ENCODE measurements around the gene CETP. TPM values are rescaled to one million over a fixed set of nuclear protein-coding genes. Genes with fewer than 3 reads are reported as not detected.

Gene CETP
- polyA plus RNA-seq, 1 experiment: 0.09 TPM

DNA sequence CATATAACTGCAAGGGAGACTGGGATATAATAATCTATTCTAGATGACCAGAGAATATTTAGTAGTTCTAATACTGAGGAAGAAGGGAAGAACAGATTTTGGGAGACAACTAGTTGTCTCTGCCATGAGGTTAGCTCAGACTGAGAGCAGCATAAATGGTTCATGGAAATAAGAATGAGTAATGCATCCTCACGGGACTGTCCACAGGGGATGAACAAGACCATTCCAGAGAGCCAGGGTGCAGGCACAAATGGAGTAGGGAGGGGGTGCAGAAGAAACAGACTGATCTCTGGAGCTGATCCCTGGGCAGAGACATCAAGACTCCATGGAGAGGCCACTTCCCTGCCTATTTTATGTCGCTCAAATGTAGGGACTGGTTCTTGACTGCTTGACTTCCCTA, 58.0 kb downstream of the CETP start:
- no peaks in the 10 kb centered on the region for H3K9me3 ChIP-seq (ENCODE audit: control insufficient read depth, insufficient read depth, low read length)
- TF ChIP-seq, protein P1, sequence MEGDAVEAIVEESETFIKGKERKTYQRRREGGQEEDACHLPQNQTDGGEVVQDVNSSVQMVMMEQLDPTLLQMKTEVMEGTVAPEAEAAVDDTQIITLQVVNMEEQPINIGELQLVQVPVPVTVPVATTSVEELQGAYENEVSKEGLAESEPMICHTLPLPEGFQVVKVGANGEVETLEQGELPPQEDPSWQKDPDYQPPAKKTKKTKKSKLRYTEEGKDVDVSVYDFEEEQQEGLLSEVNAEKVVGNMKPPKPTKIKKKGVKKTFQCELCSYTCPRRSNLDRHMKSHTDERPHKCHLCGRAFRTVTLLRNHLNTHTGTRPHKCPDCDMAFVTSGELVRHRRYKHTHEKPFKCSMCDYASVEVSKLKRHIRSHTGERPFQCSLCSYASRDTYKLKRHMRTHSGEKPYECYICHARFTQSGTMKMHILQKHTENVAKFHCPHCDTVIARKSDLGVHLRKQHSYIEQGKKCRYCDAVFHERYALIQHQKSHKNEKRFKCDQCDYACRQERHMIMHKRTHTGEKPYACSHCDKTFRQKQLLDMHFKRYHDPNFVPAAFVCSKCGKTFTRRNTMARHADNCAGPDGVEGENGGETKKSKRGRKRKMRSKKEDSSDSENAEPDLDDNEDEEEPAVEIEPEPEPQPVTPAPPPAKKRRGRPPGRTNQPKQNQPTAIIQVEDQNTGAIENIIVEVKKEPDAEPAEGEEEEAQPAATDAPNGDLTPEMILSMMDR (IDR thresholded peaks at IDR 0.05; ENCODE audit: low read depth, low read length): no peak
- no peak overlapping the region for H3K4me3 ChIP-seq (ENCODE audit: low read depth, low read length)
- H3K27ac ChIP-seq (ENCODE audit: low read depth, low read length): no peak overlapping the region
- H3K27me3 ChIP-seq (ENCODE audit: control insufficient read depth, insufficient read depth, low read length): no peaks in the 10 kb centered on the region
- DNase-seq (ENCODE audit: low read depth, low spot score): no peak
- POLR2A ChIA-PET: no interaction called here
- CTCF ChIA-PET: no interaction called here

DNA sequence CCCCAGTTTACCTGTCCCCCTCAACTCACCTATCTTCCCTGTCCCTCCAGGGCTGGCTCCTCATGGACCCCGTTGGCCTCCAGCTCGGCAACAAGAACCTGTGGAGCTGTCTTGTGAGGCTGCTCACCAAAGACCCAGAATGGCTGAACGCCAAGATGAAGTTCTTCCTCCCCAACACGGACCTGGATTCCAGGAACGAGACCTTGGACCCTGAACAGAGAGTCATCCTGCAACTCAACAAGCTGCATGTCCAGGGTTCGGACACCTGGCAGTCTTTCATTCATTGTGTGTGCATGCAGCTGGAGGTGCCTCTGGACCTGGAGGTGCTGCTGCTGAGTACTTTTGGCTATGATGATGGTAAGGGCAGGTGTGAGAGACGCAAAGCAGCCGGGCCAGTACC, 58.9 kb downstream of the CETP start:
- H3K9me3 ChIP-seq (ENCODE audit: control insufficient read depth, insufficient read depth, low read length): no peaks in the 10 kb centered on the region
- no peaks in the 10 kb centered on the region for H3K27me3 ChIP-seq (ENCODE audit: control insufficient read depth, insufficient read depth, low read length)
- ChIA-PET CTCF (interaction anchor here (0.6 kb wide), 1 partner anchor 18 kb away, joined by 3 read pairs; no protein-coding TSS in a partner anchor), POLR2A (no interaction called here)
- no peak overlapping the region for H3K4me3 ChIP-seq (ENCODE audit: low read depth, low read length)
- no peak for DNase-seq (ENCODE audit: low read depth, low spot score)
- TF ChIP-seq, protein P1 (IDR thresholded peaks at IDR 0.05; ENCODE audit: low read depth, low read length): no peak
- no peak overlapping the region for H3K27ac ChIP-seq (ENCODE audit: low read depth, low read length)

DNA sequence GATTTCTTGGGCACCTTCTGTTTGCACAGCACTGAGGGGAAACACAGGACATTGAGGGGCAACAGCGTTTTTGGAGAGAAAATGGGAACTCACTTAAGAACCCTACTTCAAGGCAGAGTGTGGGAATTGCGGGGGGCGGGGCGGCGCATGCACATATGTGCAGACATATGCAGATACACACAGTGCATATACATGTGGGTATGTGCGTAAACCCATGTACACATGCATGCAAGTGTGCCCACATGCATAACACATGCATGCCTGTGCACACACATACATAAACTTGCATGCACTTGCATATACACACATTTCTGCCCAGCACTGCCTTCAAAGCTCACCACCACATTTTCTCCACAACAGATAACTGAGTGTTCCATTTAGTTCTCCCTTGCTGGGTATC, 60.0 kb downstream of the CETP start:
- ChIA-PET CTCF (no interaction called here), POLR2A (no interaction called here)
- TF ChIP-seq, protein P1 (IDR thresholded peaks at IDR 0.05; ENCODE audit: low read depth, low read length): no peak

DNA sequence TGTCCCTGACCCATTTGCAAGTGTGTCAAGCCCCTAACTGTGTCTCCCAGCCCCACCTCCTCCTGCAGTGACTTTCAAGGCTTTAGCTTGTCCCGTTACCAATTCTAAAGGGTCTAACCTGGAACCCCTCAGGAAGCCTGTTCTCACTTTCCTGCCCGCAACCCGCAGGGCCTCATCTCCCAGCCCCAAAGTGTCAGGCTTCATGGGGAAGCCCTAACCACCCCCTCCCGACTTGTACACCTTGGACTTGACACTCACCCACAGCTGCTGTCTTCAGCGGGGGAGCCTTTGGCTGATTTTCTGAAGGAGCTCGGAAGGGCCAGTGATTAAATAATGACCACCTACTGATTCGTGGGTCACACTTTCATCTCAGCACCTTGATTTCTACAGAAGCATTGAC, 60.7 kb downstream of the CETP start:
- TF ChIP-seq, protein P1 (IDR thresholded peaks at IDR 0.05; ENCODE audit: low read depth, low read length): no peak
- CTCF ChIA-PET: no interaction called here

More for the DNA sequence above, 60.0 kb downstream of the CETP start:
- Histone ChIP-seq H3K4me3 (ENCODE audit: low read depth, low read length) (no peak overlapping the region), H3K27me3 (ENCODE audit: control insufficient read depth, insufficient read depth, low read length) (no peaks in the 10 kb centered on the region), H3K9me3 (ENCODE audit: control insufficient read depth, insufficient read depth, low read length) (no peaks in the 10 kb centered on the region), H3K27ac (ENCODE audit: low read depth, low read length) (no peak overlapping the region)
- DNase-seq (ENCODE audit: low read depth, low spot score): no peak

DNA sequence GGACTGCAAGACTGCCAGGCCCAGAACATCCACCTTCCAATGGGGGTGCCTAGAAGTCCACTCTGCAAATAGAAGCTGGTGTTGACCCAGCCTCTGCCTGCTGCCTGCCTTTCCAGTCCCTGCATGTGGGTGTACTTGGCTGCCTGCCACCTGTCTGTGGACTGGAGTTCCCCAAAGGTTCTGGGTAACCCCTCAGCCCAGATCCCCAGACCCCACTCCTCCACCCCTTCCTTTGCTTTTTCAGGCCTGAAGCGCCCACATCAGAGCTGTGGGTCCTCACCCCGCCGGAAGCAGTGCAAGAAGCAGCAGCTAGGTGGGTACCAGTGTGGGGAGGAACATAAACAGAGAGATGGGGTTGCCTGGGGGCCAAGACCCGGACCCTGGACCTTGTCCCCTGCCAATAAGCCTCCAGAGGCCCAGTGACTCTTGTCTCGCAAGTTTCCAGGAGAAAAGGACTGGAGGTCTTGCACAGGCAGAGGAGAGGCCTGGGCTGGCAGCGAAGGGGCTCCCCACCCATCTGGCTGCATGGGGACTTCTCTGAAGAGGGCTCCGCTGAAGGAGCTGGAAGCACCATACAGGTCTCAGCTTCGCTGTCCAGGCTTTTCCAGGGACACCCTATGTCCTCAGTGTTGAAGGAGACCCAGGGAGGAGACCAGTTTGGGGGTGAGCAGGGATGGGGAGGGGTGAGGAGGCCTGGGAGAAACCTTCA, 61.9 kb downstream of the CETP start:
- no peak for DNase-seq (ENCODE audit: low read depth, low spot score)
- CTCF ChIA-PET: interaction anchor here (0.6 kb wide), 1 partner anchor 157 kb away, joined by 3 read pairs; no protein-coding TSS in a partner anchor
- TF ChIP-seq, protein P1 (IDR thresholded peaks at IDR 0.05; ENCODE audit: low read depth, low read length): no peak
- no peak overlapping the region for H3K27ac ChIP-seq (ENCODE audit: low read depth, low read length)
- no peaks in the 10 kb centered on the region for H3K9me3 ChIP-seq (ENCODE audit: control insufficient read depth, insufficient read depth, low read length)
- POLR2A ChIA-PET: no interaction called here
- H3K27me3 ChIP-seq (ENCODE audit: control insufficient read depth, insufficient read depth, low read length): no peaks in the 10 kb centered on the region
- no peak overlapping the region for H3K4me3 ChIP-seq (ENCODE audit: low read depth, low read length)

More for the DNA sequence above, 60.7 kb downstream of the CETP start:
- Histone ChIP-seq H3K27ac (ENCODE audit: low read depth, low read length) (no peak overlapping the region), H3K27me3 (ENCODE audit: control insufficient read depth, insufficient read depth, low read length) (no peaks in the 10 kb centered on the region), H3K9me3 (ENCODE audit: control insufficient read depth, insufficient read depth, low read length) (no peaks in the 10 kb centered on the region), H3K4me3 (ENCODE audit: low read depth, low read length) (no peak overlapping the region)
- POLR2A ChIA-PET: no interaction called here
- no peak for DNase-seq (ENCODE audit: low read depth, low spot score)
